ENCODE data around the gene SLMAP. TPM values are rescaled to one million over a fixed set of nuclear protein-coding genes. Genes with fewer than 3 reads are reported as not detected.

Gene SLMAP
- total RNA-seq, 4 donors from 2014 or later = 46.9 to 162 (median 67.9) TPM

DNA sequence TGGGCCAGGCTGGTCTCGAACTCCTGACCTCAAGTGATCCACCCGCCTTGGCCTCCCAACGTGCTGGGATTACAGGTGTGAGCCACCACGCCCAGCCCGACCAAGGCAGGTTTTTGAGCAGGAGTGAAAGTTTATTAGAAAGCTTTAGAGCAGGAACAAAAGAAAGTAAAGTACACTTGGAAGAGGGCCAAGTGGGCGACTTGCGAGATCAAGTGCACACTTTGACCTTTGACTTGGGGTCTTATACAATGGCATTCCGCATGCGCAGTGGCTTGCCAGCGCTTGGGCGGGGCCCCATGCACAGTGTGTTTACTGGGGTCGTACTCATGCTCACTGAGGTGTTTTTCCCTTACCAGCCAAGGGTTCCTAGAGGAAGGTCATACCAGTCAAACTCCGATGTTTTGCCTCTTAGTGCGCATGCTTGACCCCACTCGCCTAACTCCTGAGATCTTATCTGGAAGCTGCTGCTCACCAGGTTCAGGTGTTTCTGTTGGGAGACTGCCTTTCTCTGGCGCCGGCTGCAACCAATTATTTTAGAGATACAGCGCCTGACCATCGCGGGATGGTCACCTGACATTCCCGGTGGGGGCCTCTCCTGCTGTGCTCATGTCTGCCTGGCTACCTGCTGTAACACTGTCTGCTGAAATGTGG is 205.2 kb downstream of the SLMAP start:
- no peak for TF ChIP-seq POLR2A (IDR thresholded peaks at IDR 0.05)
- no peak for TF ChIP-seq CTCF (IDR thresholded peaks at IDR 0.05)
- Histone ChIP-seq H3K4me1 (peaks cover 18 to 47% (median 31%) of the 10 kb centered on the region in 3 donors), H3K27me3 (no peaks in the 10 kb centered on the region), H3K4me3 (no peak overlapping the region), H3K27ac (peak overlapping the region in 1 of 4 donors; percentile 88), H3K9me3 (no peaks in the 10 kb centered on the region), H3K36me3 (no peaks in the 10 kb centered on the region)
- 55 to 70% methylated on average over 7 to 13 of the region's 21 CpGs for WGBS, 2 donors
- DNase-seq = no peak
- intact Hi-C loops (cut with DNase I) = no loop called here

- intact Hi-C loops (cut with DNase I) = no loop called here
- Histone ChIP-seq H3K27ac (peak overlapping the region in 1 of 4 donors; percentile 88), H3K27me3 (no peaks in the 10 kb centered on the region), H3K4me3 (no peak overlapping the region), H3K36me3 (no peaks in the 10 kb centered on the region), H3K9me3 (no peaks in the 10 kb centered on the region), H3K4me1 (peaks cover 15 to 47% (median 30%) of the 10 kb centered on the region in 3 donors)
- no peak for TF ChIP-seq POLR2A (IDR thresholded peaks at IDR 0.05)
- TF ChIP-seq CTCF (IDR thresholded peaks at IDR 0.05) = peak in 5 of 6 experiments; percentile 8 to 58 (median 23)
- WGBS, 2 donors = 58 to 67% methylated on average over 4 to 5 of the region's 5 CpGs
- DNase-seq = no peak
Observed at GRCh38 chr3:57961828-57962447, 205.8 kb downstream of the SLMAP start.

GRCh38 chr3:57962448-57962834 is 206.3 kb downstream of the SLMAP start:
- intact Hi-C loops (cut with DNase I) = no loop called here
- no peak for DNase-seq
- no peaks in the 10 kb centered on the region for H3K27me3 ChIP-seq
- no peak for TF ChIP-seq CTCF (IDR thresholded peaks at IDR 0.05)
- TF ChIP-seq POLR2A (IDR thresholded peaks at IDR 0.05) = no peak
- H3K27ac ChIP-seq = peak overlapping the region in 1 of 4 donors; percentile 88
- H3K4me3 ChIP-seq = no peak overlapping the region
- no peaks in the 10 kb centered on the region for H3K9me3 ChIP-seq
- H3K4me1 ChIP-seq = peaks cover 15 to 49% (median 31%) of the 10 kb centered on the region in 3 donors
- H3K36me3 ChIP-seq = no peaks in the 10 kb centered on the region
- WGBS, 2 donors = 84 to 89% methylated on average over 6 of the region's 6 CpGs

DNA sequence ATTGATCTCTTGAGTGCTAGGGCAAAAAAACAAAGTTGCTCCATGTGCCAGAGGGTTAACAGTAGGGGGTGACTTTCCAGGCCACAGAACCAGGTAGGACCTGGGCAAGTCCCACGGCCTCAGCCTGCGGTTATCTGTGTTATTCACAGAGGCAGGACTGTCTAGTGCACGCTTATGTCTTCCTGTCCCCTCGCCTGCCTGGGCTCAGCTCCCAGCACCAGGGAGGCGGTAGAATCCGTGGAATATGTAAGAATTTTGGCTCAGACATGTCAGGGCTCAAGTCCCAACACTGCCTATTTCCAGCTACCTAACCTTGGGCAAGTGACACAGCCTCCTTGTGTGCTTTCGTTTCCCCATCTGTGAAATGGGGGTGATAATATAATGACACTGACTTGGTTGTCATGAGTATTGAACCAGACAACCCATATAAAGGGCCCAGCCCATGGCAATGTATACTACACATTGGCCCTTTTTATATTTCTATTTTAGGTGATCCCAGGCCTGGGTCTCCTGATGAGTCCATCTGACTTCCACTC is 207.8 kb downstream of the SLMAP start:
- TF ChIP-seq POLR2A (IDR thresholded peaks at IDR 0.05) = no peak
- no peak for TF ChIP-seq CTCF (IDR thresholded peaks at IDR 0.05)
- H3K4me3 ChIP-seq = no peak overlapping the region
- H3K27me3 ChIP-seq = no peaks in the 10 kb centered on the region
- H3K27ac ChIP-seq = peak overlapping the region in 3 of 4 donors; percentile 1 to 41 (median 13)
- H3K36me3 ChIP-seq = no peaks in the 10 kb centered on the region
- no peaks in the 10 kb centered on the region for H3K9me3 ChIP-seq
- peaks cover 10 to 46% (median 24%) of the 10 kb centered on the region in 3 donors for H3K4me1 ChIP-seq
- no peak for DNase-seq
- intact Hi-C loops (cut with DNase I) = no loop called here
- 43 to 45% methylated on average over 6 of the region's 7 CpGs for WGBS, 2 donors

GRCh38 chr3:57966829-57967228 is 210.7 kb downstream of the SLMAP start:
- H3K27me3 ChIP-seq = no peaks in the 10 kb centered on the region
- intact Hi-C loops (cut with DNase I) = no loop called here
- peaks cover 8 to 39% (median 26%) of the 10 kb centered on the region in 3 donors for H3K4me1 ChIP-seq
- H3K36me3 ChIP-seq = no peaks in the 10 kb centered on the region
- WGBS, 2 donors = 18 to 27% methylated on average over 4 of the region's 4 CpGs
- H3K4me3 ChIP-seq = no peak overlapping the region
- H3K27ac ChIP-seq = peak overlapping the region in 2 of 4 donors; percentile 11 to 19
- H3K9me3 ChIP-seq = no peaks in the 10 kb centered on the region
- DNase-seq = no peak
- TF ChIP-seq POLR2A (IDR thresholded peaks at IDR 0.05) (no peak), CTCF (IDR thresholded peaks at IDR 0.05) (no peak)
